HEK293 (cell line): ENCODE measurements around the gene CDK5R2.

Source experiments
- CTCF ChIP-seq: fragments of 450-650 bp; formaldehyde crosslinking; IDR thresholded peaks from 2 replicates; pipeline ENCODE4 v1.5.1; 2016; ENCODE audit warnings: missing biosample characterization, missing genetic modification characterization
- PRDM1 ChIP-seq: fragments of 450-650 bp; formaldehyde crosslinking; IDR thresholded peaks from 2 replicates; pipeline ENCODE4; 2016; ENCODE audit warnings: missing biosample characterization, missing genetic modification characterization
- SCRT2 ChIP-seq: fragments of 450-650 bp; formaldehyde crosslinking; IDR thresholded peaks from 2 replicates; pipeline ENCODE4 v1.5.1; 2016; ENCODE audit warnings: missing biosample characterization, missing genetic modification characterization
- YY1 ChIP-seq: fragments of 450-650 bp; formaldehyde crosslinking; IDR thresholded peaks from 2 replicates; pipeline ENCODE4 v1.5.1; 2018; ENCODE audit warnings: missing biosample characterization, missing genetic modification characterization
- ZNF211 ChIP-seq: fragments of 450-650 bp; formaldehyde crosslinking; IDR thresholded peaks from 2 replicates; pipeline ENCODE4 v1.5.1; 2016; ENCODE audit warnings: low read depth, missing biosample characterization, missing genetic modification characterization
- ZNF274 ChIP-seq, 2 experiments: fragments of 200-500 bp in 1 of 2; fragments of 450-650 bp in 1 of 2; sonication (Bioruptor generic) in 1 of 2; formaldehyde crosslinking in 1 of 2; IDR thresholded peaks; 2 replicates each; pipeline versions ENCODE4 v1.5.1 to v1.6.1; 2014 to 2016; ENCODE audit warnings: borderline replicate concordance in 1 of 2, inconsistent platforms in 1 of 2, low read length in 1 of 2, missing biosample characterization in 1 of 2, missing genetic modification characterization in 1 of 2
- ZNF350 ChIP-seq: fragments of 450-650 bp; formaldehyde crosslinking; IDR thresholded peaks from 2 replicates; pipeline ENCODE4 v1.5.0; 2017; ENCODE audit warnings: missing biosample characterization, mild to moderate bottlenecking, missing genetic modification characterization
- ZNF623 ChIP-seq: fragments of 450-650 bp; formaldehyde crosslinking; IDR thresholded peaks from 2 replicates; pipeline ENCODE4 v1.5.1; 2016; ENCODE audit warnings: missing biosample characterization, missing genetic modification characterization
- ZNF792 ChIP-seq: fragments of 450-650 bp; formaldehyde crosslinking; IDR thresholded peaks from 2 replicates; pipeline ENCODE4 v1.5.1; 2016; ENCODE audit warnings: missing biosample characterization, missing genetic modification characterization

- TF ChIP-seq ZNF623 (tag by site-specific recombination) (no peak), SCRT2 (tag by site-specific recombination) (no peak), CTCF (tag by site-specific recombination) (no peak), ZNF274 (IDR thresholded peaks at IDR 0.05; ENCODE audit: low read length) (no peak), ZNF274 (tag by site-specific recombination; IDR thresholded peaks at IDR 0.05; ENCODE audit: borderline replicate concordance) (no peak), ZNF792 (tag by site-specific recombination) (no peak), ZNF350 (no peak), PRDM1 (tag by site-specific recombination) (no peak), ZNF211 (tag by site-specific recombination) (no peak), YY1 (no peak)
Measured at GRCh38 chr2:218975060-218975777, 15.8 kb downstream of the CDK5R2 start.
